SH-SY5Y (cell line): ENCODE results near the gene CTNND2.

Experiments used
- GATA2 ChIP-seq: IDR thresholded peaks from 2 replicates; pipeline ENCODE4 v1.6.1; 2011; ENCODE audit warnings: mild to moderate bottlenecking, low read depth, low read length
- GATA3 ChIP-seq: IDR thresholded peaks from 2 replicates; pipeline ENCODE4 v1.6.1; 2011; ENCODE audit warnings: low read depth, mild to moderate bottlenecking, low read length, moderate library complexity

DNA sequence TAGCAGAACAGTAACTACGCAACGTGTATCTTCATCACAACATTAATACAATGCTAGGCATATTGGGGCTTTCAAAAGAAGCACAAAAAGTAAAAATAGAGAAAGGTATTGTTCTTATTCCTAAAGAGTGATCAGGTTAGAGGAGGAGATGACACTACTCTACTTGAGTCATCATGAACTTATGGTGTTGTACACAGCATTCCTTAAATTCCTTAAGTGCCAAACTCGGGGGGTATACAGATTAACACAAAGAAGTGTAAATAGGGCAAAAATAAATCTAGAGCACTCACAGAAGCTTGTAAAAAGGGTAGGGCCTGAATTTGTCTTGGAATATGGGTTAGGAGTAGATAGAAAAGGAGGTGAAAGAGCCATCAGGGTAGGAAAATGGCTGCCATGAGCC lies 835.2 kb downstream of the CTNND2 start:
- TF ChIP-seq GATA3, result no peak
- no peak for TF ChIP-seq GATA2
